ENCODE data around the gene MYO1G. TPM values are rescaled to one million over a fixed set of nuclear protein-coding genes. Genes with fewer than 3 reads are reported as not detected.
"Not testable (repeated sequence)": the region's sequence is repeated elsewhere in the genome, so short reads cannot be mapped to it uniquely, and the experiment has no call there.

Gene MYO1G
- polyA plus RNA-seq, 1 experiment = 0.02 TPM

DNA sequence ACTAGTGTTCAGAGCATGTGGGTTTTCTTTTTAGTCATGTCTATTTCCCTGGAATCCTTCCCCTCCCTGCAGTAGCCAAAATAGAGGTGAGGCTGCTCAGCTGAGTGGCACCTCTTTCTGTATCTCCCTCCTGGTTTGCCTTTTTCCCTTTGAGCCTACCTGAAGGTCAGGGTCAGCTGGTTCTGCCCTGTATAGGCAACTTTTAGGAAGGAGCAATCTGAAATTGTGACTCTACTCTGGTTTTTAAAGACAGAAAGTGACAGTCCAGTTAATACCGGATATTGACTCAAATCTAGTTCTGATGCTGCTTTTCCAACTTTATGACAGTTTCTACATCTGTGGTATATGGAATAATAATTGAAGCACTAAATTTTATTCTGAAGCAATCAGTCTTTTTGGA is 47.2 kb upstream of the MYO1G start:
- no peaks in the 10 kb centered on the region for H3K27me3 ChIP-seq (ENCODE audit: control insufficient read depth, insufficient read depth, low read length)
- H3K4me3 ChIP-seq (ENCODE audit: low read depth, low read length) = no peak overlapping the region
- peaks cover 4% of the 10 kb centered on the region for H3K36me3 ChIP-seq (ENCODE audit: control insufficient read depth, insufficient read depth, low read length)
- DNase-seq (ENCODE audit: low read depth) = no peak
- CTCF ChIA-PET = no interaction called here
- POLR2A ChIA-PET = no interaction called here
- TF ChIP-seq, protein P1, sequence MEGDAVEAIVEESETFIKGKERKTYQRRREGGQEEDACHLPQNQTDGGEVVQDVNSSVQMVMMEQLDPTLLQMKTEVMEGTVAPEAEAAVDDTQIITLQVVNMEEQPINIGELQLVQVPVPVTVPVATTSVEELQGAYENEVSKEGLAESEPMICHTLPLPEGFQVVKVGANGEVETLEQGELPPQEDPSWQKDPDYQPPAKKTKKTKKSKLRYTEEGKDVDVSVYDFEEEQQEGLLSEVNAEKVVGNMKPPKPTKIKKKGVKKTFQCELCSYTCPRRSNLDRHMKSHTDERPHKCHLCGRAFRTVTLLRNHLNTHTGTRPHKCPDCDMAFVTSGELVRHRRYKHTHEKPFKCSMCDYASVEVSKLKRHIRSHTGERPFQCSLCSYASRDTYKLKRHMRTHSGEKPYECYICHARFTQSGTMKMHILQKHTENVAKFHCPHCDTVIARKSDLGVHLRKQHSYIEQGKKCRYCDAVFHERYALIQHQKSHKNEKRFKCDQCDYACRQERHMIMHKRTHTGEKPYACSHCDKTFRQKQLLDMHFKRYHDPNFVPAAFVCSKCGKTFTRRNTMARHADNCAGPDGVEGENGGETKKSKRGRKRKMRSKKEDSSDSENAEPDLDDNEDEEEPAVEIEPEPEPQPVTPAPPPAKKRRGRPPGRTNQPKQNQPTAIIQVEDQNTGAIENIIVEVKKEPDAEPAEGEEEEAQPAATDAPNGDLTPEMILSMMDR (IDR thresholded peaks at IDR 0.05; ENCODE audit: insufficient read depth, low read depth, low read length) = no peak

DNA sequence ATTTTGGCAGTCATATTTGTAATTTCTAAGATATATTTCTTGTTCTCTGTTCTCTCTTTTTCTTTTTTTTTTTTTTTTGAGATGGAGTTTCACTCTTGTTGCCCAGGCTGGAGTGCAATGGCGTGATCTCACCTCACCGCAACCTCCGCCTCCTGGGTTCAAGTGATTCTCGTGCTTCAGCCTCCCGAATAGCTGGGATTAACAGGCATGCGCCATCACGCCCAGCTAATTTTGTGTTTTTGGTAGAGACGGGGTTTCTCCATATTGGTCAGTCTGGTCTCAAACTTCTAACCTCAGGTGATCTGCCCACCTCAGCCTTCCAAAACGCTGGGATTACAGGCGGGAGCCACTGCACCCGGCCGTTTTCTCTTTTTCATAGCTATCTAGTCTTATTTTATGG is 46.7 kb upstream of the MYO1G start:
- DNase-seq (ENCODE audit: low read depth); H3K4me3 ChIP-seq (ENCODE audit: low read depth, low read length); H3K36me3 ChIP-seq (ENCODE audit: control insufficient read depth, insufficient read depth, low read length); H3K27me3 ChIP-seq (ENCODE audit: control insufficient read depth, insufficient read depth, low read length); POLR2A ChIA-PET: not testable (repeated sequence)
- CTCF ChIA-PET = interaction anchor here (1.1 kb wide), 1 partner anchor 25 kb away, joined by 3 read pairs; no protein-coding TSS in a partner anchor

DNA sequence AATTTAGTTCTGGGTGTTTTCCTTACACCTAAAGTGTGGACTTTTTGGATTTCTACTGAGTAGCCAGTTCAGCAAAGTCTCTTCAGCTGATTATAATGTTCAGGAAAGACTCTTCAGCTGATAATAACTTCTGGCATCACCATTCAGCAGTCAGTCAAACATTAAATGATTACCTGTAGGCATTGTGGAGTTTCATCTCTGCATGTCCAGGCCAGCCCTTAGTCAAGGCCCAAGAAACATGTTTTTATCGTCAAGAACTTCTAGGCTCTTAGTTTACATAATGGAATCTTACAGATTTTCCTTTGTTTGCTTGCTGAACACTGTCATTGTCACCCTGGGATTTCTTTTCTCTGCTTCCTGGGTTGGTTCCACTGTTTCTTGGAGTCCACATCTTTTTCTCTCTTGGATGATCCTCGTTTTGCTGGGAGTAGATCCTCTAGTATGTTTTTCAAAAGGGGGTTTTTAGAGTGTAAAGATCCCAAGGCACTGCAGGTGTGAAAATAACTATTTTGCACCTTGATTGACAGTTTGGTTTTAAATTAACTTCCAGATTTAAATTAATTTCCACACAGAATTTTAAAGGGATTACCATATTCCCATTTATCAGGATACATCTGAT is 45.4 kb upstream of the MYO1G start:
- Histone ChIP-seq H3K27me3 (ENCODE audit: control insufficient read depth, insufficient read depth, low read length) (no peaks in the 10 kb centered on the region), H3K4me3 (ENCODE audit: low read depth, low read length) (no peak overlapping the region), H3K36me3 (ENCODE audit: control insufficient read depth, insufficient read depth, low read length) (peaks cover 4% of the 10 kb centered on the region)
- ChIA-PET POLR2A (no interaction called here), CTCF (interaction anchor here (0.7 kb wide), 1 partner anchor 10 kb away, joined by 3 read pairs; no protein-coding TSS in a partner anchor)
- TF ChIP-seq, protein P1 (IDR thresholded peaks at IDR 0.05; ENCODE audit: insufficient read depth, low read depth, low read length) = no peak
- no peak for DNase-seq (ENCODE audit: low read depth)

DNA sequence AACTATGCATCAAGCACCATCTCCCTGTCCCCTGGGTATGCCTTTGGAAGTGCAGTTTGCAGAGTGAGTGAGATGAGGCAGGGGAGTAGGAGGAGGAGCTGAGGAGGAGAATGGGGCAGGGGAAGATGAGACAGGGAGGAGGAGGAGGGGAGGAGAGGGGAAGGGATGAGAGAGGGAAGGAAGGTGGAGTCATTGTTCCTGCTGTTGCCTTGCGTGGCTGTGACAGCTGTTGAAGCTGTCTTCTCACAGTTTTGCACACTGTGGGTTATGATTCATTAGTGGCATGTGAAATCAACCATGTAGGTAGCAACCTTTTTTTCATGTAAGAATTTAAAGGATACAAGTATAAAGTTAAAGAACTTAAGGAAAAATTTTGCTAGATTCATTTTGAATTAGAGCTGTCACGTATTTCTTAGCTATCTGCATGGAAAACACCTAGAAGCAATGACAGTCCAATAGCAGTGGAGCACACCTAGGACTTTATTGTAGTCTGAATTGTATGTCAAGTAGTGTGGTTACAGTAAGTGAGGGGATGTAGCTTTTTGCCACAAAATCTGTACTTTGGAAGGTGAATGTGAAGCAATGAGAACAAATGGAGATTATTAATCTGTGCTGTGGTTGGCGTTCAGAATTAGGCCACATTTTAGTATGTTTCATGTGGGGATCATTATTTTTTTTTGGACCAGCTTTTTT is 42.9 kb upstream of the MYO1G start:
- TF ChIP-seq, protein P1 (IDR thresholded peaks at IDR 0.05; ENCODE audit: insufficient read depth, low read depth, low read length) = no peak
- Histone ChIP-seq H3K27me3 (ENCODE audit: control insufficient read depth, insufficient read depth, low read length) (no peaks in the 10 kb centered on the region), H3K4me3 (ENCODE audit: low read depth, low read length) (no peak overlapping the region), H3K36me3 (ENCODE audit: control insufficient read depth, insufficient read depth, low read length) (peaks cover 1% of the 10 kb centered on the region)
- CTCF ChIA-PET = interaction anchor here (1.1 kb wide), 1 partner anchor 99 kb away, joined by 3 read pairs; no protein-coding TSS in a partner anchor
- POLR2A ChIA-PET = interaction anchor here (0.6 kb wide), 1 partner anchor 11 kb away, joined by 4 read pairs; no protein-coding TSS in a partner anchor
- no peak for DNase-seq (ENCODE audit: low read depth)

DNA sequence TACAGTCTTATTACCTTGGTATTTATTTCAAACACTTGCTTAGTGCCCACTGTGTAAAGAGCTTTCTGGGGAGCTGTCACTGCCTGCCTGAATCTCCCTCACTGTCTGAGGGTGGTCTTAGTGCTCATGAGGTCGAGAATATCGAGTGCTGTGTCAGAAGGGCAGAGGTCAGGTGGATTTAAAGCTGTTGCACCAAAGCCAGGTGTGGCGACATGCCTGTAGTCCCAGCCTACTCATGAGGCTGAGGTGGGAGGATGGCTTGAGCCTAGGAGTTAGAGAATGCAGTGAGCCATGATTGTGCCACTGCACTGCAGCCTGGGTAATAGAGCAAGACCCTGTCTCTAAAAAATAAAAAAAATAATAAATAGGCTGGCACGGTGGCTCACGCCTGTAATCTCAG is 42.1 kb upstream of the MYO1G start:
- no peak for DNase-seq (ENCODE audit: low read depth)
- CTCF ChIA-PET = no interaction called here
- Histone ChIP-seq H3K4me3 (ENCODE audit: low read depth, low read length) (no peak overlapping the region), H3K36me3 (ENCODE audit: control insufficient read depth, insufficient read depth, low read length) (peaks cover 1% of the 10 kb centered on the region), H3K27me3 (ENCODE audit: control insufficient read depth, insufficient read depth, low read length) (no peaks in the 10 kb centered on the region)
- TF ChIP-seq, protein P1 (IDR thresholded peaks at IDR 0.05; ENCODE audit: insufficient read depth, low read depth, low read length) = no peak
- POLR2A ChIA-PET = no interaction called here

All from BJ (cell line).